Body of pancreas (tissue), 4 donors: ENCODE measurements around the gene MAJIN.

Experiments
- POLR2A ChIP-seq, 3 donors: fragments of 450-650 bp; IDR thresholded peaks; one replicate each; pipeline ENCODE4 v1.6.1; 2016; ENCODE audit warnings: antibody characterized with exemption in 3 of 3, mild to moderate bottlenecking in 2 of 3
- TF ChIP-seq, protein P1 (sequence below), 7 experiments: fragments of 450-650 bp in 4 of 7; fragments of 200-600 bp in 3 of 7; sonication (generic) in 3 of 7; IDR thresholded peaks; one replicate each; pipeline ENCODE4 v1.5.1; 2016 to 2019; ENCODE audit warnings: antibody characterized with exemption in 7 of 7

DNA sequence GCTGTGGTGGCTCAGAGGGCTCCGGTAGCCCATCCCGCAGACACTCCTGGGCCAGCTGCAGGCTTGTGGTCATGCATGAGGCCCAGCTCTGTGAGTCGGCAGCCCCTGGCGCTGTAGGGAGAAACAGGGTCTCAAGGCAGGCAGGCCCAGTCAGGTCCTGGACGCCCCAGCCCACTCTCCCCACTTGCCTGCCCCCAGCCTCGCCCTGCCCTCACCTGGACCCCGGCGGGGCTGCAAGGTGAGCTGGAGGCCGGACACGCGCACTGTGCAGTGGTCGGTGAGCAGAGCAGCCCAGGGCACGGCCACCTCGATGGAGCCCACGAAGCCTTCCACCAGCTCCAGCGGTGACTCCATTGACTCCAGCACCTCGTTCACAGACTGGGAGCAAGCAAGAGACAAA, 57.8 kb downstream of the MAJIN start:
- TF ChIP-seq, protein P1, sequence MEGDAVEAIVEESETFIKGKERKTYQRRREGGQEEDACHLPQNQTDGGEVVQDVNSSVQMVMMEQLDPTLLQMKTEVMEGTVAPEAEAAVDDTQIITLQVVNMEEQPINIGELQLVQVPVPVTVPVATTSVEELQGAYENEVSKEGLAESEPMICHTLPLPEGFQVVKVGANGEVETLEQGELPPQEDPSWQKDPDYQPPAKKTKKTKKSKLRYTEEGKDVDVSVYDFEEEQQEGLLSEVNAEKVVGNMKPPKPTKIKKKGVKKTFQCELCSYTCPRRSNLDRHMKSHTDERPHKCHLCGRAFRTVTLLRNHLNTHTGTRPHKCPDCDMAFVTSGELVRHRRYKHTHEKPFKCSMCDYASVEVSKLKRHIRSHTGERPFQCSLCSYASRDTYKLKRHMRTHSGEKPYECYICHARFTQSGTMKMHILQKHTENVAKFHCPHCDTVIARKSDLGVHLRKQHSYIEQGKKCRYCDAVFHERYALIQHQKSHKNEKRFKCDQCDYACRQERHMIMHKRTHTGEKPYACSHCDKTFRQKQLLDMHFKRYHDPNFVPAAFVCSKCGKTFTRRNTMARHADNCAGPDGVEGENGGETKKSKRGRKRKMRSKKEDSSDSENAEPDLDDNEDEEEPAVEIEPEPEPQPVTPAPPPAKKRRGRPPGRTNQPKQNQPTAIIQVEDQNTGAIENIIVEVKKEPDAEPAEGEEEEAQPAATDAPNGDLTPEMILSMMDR (IDR thresholded peaks at IDR 0.05), result no peak
- no peak for TF ChIP-seq POLR2A (IDR thresholded peaks at IDR 0.05)
